Mesodermal cell (in vitro differentiated cells): ENCODE data around the gene BICDL1.

Experiments used
- H3K27ac ChIP-seq: 2 replicates; pipeline ENCODE4 v1.7.0; 2013; ENCODE audit warnings: mild to moderate bottlenecking, low read depth, low read length, moderate library complexity; ENCODE audit not compliant: severe bottlenecking
- H3K36me3 ChIP-seq: 2 replicates; pipeline ENCODE4 v1.7.1; 2013; ENCODE audit warnings: mild to moderate bottlenecking, low read length, moderate library complexity; ENCODE audit not compliant: control insufficient read depth, insufficient read depth
- H3K4me1 ChIP-seq: one replicate; pipeline ENCODE4 v1.7.1; 2013; ENCODE audit warnings: mild to moderate bottlenecking, low read length; ENCODE audit not compliant: insufficient read depth, control insufficient read depth, poor library complexity, severe bottlenecking
- H3K4me3 ChIP-seq: 2 replicates; pipeline ENCODE4 v1.7.0; 2013; ENCODE audit warnings: low read length, control low read depth, mild to moderate bottlenecking; ENCODE audit not compliant: insufficient read depth, poor library complexity, severe bottlenecking; ENCODE audit errors: extremely low read depth
- H3K9me3 ChIP-seq: 2 replicates; pipeline ENCODE4 v1.7.1; 2013; ENCODE audit warnings: mild to moderate bottlenecking, low read length, moderate library complexity; ENCODE audit not compliant: control insufficient read depth
- WGBS, 2 experiments: methylation state at CpG; one replicate each; pipeline ENCODE4 v1.1.5; 2013; ENCODE audit warnings: missing lambda C conversion rate in 2 of 2; ENCODE audit not compliant: insufficient coverage in 2 of 2; 5-methylcytosine and 5-hydroxymethylcytosine counted together

The BICDL1 gene

DNA sequence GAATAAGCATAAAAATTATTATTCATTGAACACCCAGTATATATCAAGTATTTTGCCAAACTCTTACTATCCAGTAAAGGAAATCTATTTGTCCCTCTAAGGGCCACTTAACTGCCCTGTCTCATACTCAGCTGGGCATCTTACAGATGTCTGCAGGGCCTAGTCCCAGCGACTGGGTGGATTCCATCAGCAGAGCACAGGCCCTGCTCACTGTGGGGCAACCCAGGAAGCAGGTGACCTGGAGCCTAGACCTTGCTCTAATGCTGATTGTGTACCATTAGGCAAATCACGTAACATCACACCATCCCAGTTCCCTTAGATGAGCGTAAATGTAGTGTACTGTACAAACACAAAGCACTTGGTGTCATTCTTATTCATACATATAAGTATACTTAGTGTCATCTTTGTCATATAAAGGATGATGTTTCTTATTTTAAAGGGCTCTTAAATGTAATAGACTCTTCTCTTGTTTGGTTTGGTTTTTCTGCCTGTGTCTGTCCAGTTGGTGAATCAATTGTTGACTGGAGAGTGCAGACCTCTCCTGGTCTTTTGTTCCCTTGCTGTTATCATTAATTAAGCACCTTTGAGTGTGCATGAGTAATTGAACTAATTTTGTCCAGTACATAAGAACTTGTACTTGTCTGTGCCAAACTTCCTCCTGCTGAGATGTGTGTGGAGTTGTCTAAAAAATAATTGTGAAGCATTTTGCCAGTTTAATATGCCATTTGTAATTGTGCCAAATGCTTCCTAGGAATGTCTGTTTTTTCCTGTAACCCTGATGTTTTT is 78.2 kb downstream of the BICDL1 start:
- H3K4me3 ChIP-seq = no peak overlapping the region
- H3K4me1 ChIP-seq = peaks cover 38% of the 10 kb centered on the region
- H3K27ac ChIP-seq = no peak overlapping the region
- H3K36me3 ChIP-seq = no peaks in the 10 kb centered on the region
- WGBS, 2 experiments = 75 to 85% methylated on average over 1 to 2 of the region's 3 CpGs
- H3K9me3 ChIP-seq = no peaks in the 10 kb centered on the region

DNA sequence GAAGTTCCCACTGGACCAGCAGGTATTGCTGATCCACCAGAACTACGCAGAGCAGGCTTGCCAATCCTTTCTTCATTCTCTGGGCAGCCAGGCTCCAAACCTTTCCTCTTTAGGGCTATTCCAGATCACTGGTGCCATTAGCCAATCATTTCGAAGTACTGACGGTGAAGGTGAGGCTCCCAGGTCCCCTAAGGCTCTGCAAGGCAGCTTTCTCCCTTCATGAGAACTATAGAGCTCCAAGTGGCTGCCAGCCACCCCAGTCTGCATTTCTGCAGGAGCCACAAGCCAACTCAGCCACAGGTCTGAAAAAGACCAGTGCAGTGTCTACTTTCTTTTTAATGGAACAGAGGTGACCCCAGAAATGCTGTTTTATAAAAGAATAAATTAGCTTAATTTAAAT is 78.9 kb downstream of the BICDL1 start:
- Histone ChIP-seq H3K36me3 (no peaks in the 10 kb centered on the region), H3K27ac (no peak overlapping the region), H3K4me1 (peaks cover 38% of the 10 kb centered on the region), H3K4me3 (no peak overlapping the region), H3K9me3 (no peaks in the 10 kb centered on the region)
- WGBS, 2 experiments = 94 to 100% methylated on average over 1 to 3 of the region's 3 CpGs

DNA sequence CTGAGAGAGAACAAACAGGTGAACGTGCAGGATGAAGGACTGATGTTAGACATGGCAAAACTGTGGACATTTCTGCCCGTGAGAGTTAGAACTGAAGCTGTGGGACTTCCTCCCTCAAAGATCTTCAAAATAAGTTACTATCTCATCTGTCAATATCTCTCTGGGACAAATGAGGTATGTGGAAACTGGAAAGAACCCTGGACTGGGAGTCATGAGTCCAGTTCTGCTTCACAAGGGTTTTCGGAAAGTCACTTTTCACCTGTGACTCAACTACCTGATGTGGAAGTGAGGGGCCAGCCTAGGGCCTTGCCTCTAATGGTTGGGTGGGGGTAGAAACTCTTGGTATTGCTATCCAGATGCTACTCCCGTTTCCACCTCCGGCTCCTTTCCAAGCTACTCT is 80.2 kb downstream of the BICDL1 start:
- no peak overlapping the region for H3K27ac ChIP-seq
- H3K36me3 ChIP-seq = no peaks in the 10 kb centered on the region
- H3K9me3 ChIP-seq = no peaks in the 10 kb centered on the region
- peaks cover 24% of the 10 kb centered on the region for H3K4me1 ChIP-seq
- no peak overlapping the region for H3K4me3 ChIP-seq
- 78 to 92% methylated on average over 2 of the region's 5 CpGs for WGBS, 2 experiments

DNA sequence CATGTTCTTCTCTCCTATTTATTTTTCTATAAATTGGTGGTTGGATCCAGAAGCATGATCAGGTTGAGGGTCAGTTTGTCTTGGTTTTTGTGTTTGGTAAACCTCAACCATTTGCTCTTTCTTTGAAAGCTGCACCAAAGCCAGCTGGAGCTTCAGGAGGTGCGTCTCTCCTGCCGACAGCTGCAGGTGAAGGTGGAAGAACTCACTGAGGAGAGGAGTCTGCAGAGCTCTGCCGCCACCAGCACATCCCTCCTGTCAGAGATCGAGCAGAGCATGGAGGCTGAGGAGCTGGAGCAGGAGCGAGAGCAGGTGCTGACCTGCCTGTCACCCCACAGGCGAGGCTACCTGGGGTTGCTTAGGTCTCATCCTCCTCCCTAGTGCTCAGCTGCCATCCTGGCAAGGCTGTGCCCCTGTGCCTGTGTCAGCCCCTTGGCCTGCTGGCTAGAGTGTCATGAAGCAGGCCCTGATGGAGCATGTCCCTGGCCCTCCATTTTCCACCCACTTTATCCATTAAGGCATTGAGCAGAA is 82.5 kb downstream of the BICDL1 start:
- 93 to 96% methylated on average over 6 of the region's 6 CpGs for WGBS, 2 experiments
- no peak overlapping the region for H3K27ac ChIP-seq
- no peaks in the 10 kb centered on the region for H3K9me3 ChIP-seq
- no peak overlapping the region for H3K4me3 ChIP-seq
- peaks cover 2% of the 10 kb centered on the region for H3K4me1 ChIP-seq
- H3K36me3 ChIP-seq = no peaks in the 10 kb centered on the region

DNA sequence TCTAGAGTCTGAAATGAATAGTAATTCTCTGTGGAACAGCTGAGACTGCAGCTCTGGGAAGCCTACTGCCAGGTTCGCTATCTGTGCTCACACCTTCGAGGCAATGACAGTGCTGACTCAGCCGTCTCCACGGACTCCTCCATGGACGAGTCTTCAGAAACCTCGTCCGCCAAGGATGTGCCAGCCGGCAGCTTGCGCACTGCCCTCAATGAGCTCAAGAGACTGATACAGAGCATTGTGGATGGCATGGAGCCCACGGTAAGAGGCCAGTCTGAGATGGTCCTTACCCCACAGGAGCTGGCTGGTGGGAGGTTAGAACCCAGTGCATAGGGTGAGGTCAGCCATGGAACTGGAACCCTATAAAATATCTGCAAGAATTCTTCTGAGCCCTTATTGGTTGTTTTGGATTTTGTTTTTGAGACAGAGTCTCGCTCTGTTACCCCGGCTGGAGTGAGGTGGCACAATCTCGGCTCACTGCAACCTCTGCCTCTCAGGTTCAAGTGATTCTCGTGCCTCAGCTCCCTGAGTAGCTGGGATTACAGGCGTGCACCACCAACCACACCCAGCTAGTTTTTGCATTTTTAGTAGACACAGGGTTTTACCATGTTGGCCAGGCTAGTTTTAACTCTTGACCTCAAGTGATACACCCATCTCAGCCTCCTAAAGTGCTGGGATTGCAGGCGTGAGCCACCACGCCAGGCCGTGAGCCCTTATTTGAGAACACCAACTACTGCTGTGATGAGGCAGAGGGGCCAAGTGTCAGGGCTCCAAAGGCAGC is 83.6 kb downstream of the BICDL1 start:
- H3K36me3 ChIP-seq = no peaks in the 10 kb centered on the region
- H3K4me3 ChIP-seq = no peak overlapping the region
- H3K4me1 ChIP-seq = no peaks in the 10 kb centered on the region
- 92 to 95% methylated on average over 17 to 18 of the region's 18 CpGs for WGBS, 2 experiments
- no peaks in the 10 kb centered on the region for H3K9me3 ChIP-seq
- H3K27ac ChIP-seq = no peak overlapping the region

DNA sequence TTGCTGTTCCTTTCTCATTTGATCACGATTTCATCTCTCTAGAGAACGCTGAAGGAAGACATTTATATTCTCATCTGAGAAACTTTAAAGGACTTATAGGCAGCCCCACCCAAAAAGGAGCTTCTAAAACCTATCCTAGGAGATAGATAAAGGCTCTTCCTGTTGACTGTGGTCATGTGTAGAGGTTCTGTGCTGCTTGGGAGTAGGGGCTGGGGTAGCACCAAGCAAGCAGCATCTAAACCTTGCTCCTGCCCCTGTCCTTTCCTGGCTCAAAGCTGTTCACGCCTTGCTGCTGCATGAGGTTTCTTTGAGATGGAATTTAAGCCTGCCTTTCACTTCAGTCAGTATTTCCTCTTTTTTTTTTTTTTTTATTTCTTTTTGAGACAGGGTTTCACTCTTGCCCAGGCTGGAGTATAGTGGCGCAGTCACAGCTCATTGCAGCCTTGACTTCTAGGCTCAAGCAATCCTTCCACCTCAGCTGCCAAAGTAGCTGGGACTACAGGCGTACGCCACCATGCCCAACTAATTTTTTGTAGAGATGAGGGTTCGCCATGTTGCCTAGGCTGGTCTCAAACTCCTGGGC is 86.1 kb downstream of the BICDL1 start:
- H3K9me3 ChIP-seq = no peaks in the 10 kb centered on the region
- 95 to 98% methylated on average over 4 to 5 of the region's 7 CpGs for WGBS, 2 experiments

DNA sequence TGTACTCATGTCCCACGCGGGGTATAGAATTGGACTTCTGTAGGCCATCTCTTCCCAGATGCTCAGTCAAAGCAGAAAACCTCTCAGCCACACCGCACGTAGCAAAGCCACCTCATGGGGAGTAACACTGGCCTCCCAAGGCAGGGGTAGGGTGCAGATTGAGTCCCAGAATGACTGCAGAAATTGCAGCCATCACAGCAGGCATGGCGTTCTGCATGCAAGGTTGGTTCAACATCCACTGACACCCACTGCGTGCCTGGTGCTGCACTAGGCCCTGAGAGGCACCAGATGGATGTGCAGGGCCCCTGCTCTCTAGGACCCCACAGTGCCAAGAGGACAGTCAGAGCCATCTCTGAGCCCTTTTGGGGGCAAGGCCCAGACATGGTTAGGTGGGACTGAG is 87.6 kb downstream of the BICDL1 start:
- H3K4me3 ChIP-seq = no peak overlapping the region
- H3K36me3 ChIP-seq = no peaks in the 10 kb centered on the region
- H3K4me1 ChIP-seq = peaks cover 5% of the 10 kb centered on the region
- no peaks in the 10 kb centered on the region for H3K9me3 ChIP-seq
- WGBS, 2 experiments = 96 to 99% methylated on average over 6 of the region's 6 CpGs
- no peak overlapping the region for H3K27ac ChIP-seq

More for the DNA sequence above, 86.1 kb downstream of the BICDL1 start:
- Histone ChIP-seq H3K4me3 (no peak overlapping the region), H3K4me1 (peaks cover 5% of the 10 kb centered on the region), H3K27ac (no peak overlapping the region), H3K36me3 (no peaks in the 10 kb centered on the region)

DNA sequence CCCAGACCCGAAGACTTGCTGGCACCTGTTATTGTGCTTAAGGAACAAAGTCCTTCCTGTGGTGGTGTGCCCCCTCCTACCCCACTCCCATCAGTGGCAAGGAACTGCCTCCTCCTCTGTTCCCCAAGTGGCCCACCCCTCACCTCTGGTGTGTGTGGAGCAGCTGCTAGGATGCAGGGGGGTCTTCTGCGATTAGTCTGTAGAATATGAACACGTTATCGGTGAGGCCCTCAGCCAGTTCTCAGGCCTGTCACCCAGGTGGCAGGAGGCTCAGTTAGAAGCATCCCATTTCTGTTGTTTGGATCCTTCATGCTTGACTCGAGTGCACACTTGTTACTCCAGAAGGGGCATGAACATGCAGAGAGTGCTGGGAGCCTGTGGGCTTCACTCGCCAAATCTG is 88.2 kb downstream of the BICDL1 start:
- Histone ChIP-seq H3K4me3 (no peak overlapping the region), H3K36me3 (no peaks in the 10 kb centered on the region), H3K4me1 (peaks cover 5% of the 10 kb centered on the region), H3K27ac (no peak overlapping the region), H3K9me3 (no peaks in the 10 kb centered on the region)
- 86 to 98% methylated on average over 5 of the region's 6 CpGs for WGBS, 2 experiments

DNA sequence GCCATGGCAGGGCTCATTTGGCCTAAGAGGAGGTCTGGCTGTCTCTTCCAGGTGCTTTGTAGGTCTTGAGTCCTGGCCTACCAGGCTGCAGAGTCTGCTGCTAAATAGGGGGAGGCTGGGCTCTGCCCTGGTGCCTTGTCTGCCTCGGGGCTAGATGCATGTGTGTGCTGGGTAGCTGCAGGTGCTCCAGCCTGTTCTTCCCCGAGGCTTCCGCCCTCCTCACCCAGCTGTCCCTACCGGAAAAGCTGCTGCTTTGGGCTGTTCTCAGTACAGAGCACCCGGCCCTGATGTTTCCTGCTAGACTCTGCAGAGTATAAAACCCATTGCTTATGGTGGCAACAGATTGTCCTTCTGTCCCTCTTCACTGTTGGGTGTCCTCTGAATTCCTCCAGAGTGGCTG is 89.8 kb downstream of the BICDL1 start:
- Histone ChIP-seq H3K36me3 (no peaks in the 10 kb centered on the region), H3K27ac (no peak overlapping the region)
- 85 to 91% methylated on average over 5 of the region's 5 CpGs for WGBS, 2 experiments

DNA sequence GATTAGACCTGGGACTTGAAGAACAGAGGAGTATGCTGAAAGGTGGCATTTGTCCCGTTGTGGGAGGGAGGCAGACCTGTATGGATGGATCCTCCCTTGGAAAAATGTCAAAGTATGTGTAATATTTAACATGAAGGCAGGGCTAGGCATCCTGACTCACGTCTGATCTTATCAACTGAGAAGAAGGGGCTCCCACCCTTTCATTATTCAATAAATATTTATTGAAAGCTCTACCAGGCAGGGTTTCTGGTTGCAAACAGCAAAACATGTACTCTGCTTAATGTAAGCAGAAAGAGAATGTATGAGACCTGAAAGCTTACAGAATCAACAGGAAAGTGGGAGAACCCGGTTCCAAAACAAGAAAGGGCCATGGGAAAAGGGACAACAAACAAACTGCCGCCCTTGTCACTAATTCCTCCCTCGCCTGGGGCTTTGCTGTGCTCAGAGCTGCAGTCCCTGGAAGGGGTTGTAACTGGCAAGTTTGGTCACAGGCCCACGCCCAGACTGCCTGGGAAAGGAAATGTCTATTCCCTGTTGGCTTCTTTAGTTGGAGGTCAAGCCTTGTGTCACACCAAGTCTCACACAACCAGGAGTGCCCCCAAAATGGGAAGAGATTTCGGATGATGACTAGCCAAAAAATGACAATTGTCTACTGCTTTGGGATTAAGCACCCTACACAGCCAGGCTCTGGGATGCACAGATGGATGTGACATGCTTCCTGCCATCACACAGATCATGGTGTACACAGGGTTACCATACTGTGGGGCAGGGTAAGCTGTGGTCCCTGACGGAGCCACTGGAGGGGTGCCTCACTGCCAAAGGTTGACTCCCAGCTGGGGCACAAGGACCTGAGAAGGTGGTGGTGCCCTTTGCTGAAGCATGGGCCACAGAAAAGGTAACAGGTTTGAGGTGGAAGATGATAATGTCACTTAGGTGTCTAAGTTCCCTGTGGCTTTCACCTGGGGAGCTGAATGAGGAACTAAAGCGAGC is 90.7 kb downstream of the BICDL1 start:
- no peak overlapping the region for H3K27ac ChIP-seq
- no peak overlapping the region for H3K4me3 ChIP-seq
- no peaks in the 10 kb centered on the region for H3K36me3 ChIP-seq
- 92 to 93% methylated on average over 5 to 8 of the region's 9 CpGs for WGBS, 2 experiments
- peaks cover 5% of the 10 kb centered on the region for H3K4me1 ChIP-seq
- H3K9me3 ChIP-seq = no peaks in the 10 kb centered on the region

More for the DNA sequence above, 89.8 kb downstream of the BICDL1 start:
- no peak overlapping the region for H3K4me3 ChIP-seq
- H3K9me3 ChIP-seq = no peaks in the 10 kb centered on the region
- H3K4me1 ChIP-seq = peaks cover 5% of the 10 kb centered on the region
